HFFc6 (cell line): ENCODE data around the gene FAM8A1. TPM values are rescaled to one million over a fixed set of nuclear protein-coding genes. Genes with fewer than 3 reads are reported as not detected.

ENCODE experiments used
- DNase-seq: peaks from one replicate; pipeline ENCODE4 v3.0.0-alpha.2; 2018
- H3K27ac Mint-ChIP-seq: 2 replicates; pipeline ENCODE4 v1.8.0; 2020; ENCODE audit warnings: mild to moderate bottlenecking, mixed read lengths
- H3K27me3 Mint-ChIP-seq: 2 replicates; pipeline ENCODE4 v1.8.0; 2021; ENCODE audit warnings: mild to moderate bottlenecking, moderate library complexity, mixed read lengths; ENCODE audit not compliant: insufficient read depth
- H3K36me3 Mint-ChIP-seq: 2 replicates; pipeline ENCODE4 v1.8.0; 2021; ENCODE audit warnings: low read depth, mixed read lengths
- H3K4me1 Mint-ChIP-seq: 2 replicates; pipeline ENCODE4 v1.8.0; 2020; ENCODE audit warnings: low read depth, mixed read lengths
- H3K4me3 Mint-ChIP-seq: 2 replicates; pipeline ENCODE4 v1.8.0; 2020; ENCODE audit warnings: mild to moderate bottlenecking, moderate library complexity, mixed read lengths
- H3K9me3 Mint-ChIP-seq: 2 replicates; pipeline ENCODE4 v1.8.0; 2020; ENCODE audit warnings: mild to moderate bottlenecking, mixed read lengths
- total RNA-seq, 6 experiments: library from RNA; stranded (reverse); fragmentation: NEBNext Ultra II Directional; extraction: Animal tissue kit (Norgen Biotek cat#: 25700); gene quantifications; 2 replicates in 1 of 6; 3 replicates in 5 of 6; pipeline ENCODE4 v1.2.3, GENCODE V29; 2021
- TF ChIP-seq, protein P1 (sequence below): fragments of 200-600 bp; sonication (generic); IDR thresholded peaks from 2 replicates; pipeline ENCODE4 v1.5.0; 2021; ENCODE audit warnings: antibody characterized with exemption, mild to moderate bottlenecking

FAM8A1 gene
- total RNA-seq, 6 experiments from 2014 or later: 17.8 to 24.3 (median 20.8) TPM

DNA sequence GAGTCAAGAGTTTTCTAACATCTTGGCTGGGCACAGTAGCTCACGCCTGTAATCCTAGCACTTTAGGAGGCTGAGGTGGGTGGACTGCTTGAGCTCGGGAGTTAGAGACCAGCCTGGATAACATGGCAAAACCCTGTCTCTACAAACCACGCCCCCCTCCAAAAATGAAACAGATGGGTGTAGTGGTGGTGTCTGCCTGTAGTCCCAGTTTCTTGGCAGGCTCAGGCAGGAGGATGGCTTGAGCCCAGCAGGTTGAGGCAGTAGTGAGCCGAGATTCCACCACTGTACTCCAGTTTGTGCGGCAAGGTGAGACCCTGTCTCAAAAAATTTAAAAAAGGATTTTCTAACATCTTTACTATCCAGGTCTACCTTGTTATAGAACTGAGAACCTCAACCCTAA, 22.0 kb downstream of the FAM8A1 start:
- H3K36me3 Mint-ChIP-seq: peaks cover 21% of the 10 kb centered on the region
- no peak overlapping the region for H3K4me3 Mint-ChIP-seq
- H3K27me3 Mint-ChIP-seq: no peaks in the 10 kb centered on the region
- no peaks in the 10 kb centered on the region for H3K9me3 Mint-ChIP-seq
- no peaks in the 10 kb centered on the region for H3K4me1 Mint-ChIP-seq
- H3K27ac Mint-ChIP-seq: no peak overlapping the region
- TF ChIP-seq, protein P1, sequence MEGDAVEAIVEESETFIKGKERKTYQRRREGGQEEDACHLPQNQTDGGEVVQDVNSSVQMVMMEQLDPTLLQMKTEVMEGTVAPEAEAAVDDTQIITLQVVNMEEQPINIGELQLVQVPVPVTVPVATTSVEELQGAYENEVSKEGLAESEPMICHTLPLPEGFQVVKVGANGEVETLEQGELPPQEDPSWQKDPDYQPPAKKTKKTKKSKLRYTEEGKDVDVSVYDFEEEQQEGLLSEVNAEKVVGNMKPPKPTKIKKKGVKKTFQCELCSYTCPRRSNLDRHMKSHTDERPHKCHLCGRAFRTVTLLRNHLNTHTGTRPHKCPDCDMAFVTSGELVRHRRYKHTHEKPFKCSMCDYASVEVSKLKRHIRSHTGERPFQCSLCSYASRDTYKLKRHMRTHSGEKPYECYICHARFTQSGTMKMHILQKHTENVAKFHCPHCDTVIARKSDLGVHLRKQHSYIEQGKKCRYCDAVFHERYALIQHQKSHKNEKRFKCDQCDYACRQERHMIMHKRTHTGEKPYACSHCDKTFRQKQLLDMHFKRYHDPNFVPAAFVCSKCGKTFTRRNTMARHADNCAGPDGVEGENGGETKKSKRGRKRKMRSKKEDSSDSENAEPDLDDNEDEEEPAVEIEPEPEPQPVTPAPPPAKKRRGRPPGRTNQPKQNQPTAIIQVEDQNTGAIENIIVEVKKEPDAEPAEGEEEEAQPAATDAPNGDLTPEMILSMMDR: no peak
- no peak for DNase-seq

DNA sequence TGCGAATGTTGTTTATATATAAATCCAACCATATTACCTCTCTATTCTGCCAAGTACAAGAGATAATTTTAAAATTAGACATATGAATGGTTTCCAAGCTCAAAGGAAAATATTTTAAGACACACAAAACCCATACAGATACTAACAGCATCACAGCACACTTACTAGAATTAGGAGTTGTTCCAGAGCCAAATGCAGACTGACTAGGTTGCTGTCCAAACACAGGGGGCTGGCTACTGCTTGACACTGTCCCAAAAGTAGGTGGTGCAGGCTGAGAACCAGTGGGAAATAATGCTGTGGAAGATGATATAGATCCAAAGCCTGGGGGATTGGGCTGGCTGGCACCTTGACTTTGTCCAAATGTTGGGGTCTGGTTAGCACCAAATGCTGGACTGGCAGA, 24.3 kb downstream of the FAM8A1 start:
- no peaks in the 10 kb centered on the region for H3K27me3 Mint-ChIP-seq
- H3K4me3 Mint-ChIP-seq: no peak overlapping the region
- DNase-seq: no peak
- H3K27ac Mint-ChIP-seq: no peak overlapping the region
- H3K4me1 Mint-ChIP-seq: no peaks in the 10 kb centered on the region
- TF ChIP-seq, protein P1: no peak
- peaks cover 11% of the 10 kb centered on the region; the same call in 1 of the 2 replicates for H3K36me3 Mint-ChIP-seq
- H3K9me3 Mint-ChIP-seq: no peaks in the 10 kb centered on the region

DNA sequence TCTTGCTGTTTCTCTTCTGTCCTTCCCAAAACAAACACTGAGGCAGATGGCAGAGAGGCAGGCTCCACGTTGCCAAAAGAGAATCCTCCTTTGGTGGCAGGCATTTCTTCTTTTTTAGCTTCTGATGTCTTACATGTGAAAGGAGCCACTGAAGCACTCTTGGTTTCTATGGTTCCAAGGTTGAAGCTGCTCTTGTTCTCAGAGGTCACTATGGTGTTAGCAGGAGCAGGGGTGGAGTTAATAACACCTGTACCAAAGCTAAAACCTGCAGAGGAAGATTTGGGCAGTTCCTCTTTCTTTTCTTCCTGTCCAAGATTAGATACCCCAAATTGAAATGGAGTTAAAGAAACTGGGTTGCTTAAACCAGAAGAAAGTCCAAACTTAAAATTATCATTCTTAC, 28.8 kb downstream of the FAM8A1 start:
- TF ChIP-seq, protein P1: no peak
- peaks cover 13% of the 10 kb centered on the region for H3K4me1 Mint-ChIP-seq
- peak overlapping the region; percentile 52; the same call in 1 of the 2 replicates for H3K27ac Mint-ChIP-seq
- no peak for DNase-seq
- peaks cover 21% of the 10 kb centered on the region for H3K36me3 Mint-ChIP-seq
- H3K4me3 Mint-ChIP-seq: no peak overlapping the region
- no peaks in the 10 kb centered on the region for H3K9me3 Mint-ChIP-seq
- H3K27me3 Mint-ChIP-seq: no peaks in the 10 kb centered on the region; the same call in 1 of the 2 replicates

DNA sequence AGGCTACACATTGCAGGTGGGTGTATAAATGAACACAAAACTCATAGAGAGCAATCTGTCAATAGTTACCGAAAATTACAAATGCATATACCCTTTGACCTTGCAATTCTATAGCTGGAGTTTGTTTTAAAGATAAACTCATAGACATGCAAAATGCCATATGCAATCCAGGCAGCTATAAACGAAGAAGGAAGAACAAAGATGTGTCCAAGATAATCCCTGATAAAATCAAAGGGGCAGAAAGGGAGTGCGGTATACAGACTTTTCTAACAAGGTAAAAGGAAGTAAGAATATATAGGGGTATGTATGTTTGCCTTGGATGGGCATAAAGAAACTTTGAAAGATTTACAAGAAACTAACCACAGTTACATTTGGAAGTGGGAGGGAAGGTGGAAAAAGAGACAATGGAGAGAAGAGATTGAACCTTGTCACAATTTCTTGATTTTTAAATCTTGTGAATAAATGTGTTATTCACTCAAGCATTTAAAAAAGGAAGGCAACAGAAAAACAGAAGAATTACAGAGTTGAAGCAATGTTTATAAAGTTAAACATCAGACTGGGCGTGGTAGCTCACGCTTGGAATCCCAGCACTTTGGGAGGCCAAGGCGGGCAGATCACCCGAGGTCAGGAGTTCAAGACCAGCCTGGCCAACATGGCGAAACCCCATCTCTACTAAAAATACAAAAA, 29.9 kb downstream of the FAM8A1 start:
- TF ChIP-seq, protein P1: no peak
- H3K4me3 Mint-ChIP-seq: no peak overlapping the region
- no peaks in the 10 kb centered on the region; the same call in 1 of the 2 replicates for H3K27me3 Mint-ChIP-seq
- H3K9me3 Mint-ChIP-seq: no peaks in the 10 kb centered on the region
- H3K4me1 Mint-ChIP-seq: peaks cover 17% of the 10 kb centered on the region
- peaks cover 21% of the 10 kb centered on the region for H3K36me3 Mint-ChIP-seq
- DNase-seq: no peak
- no peak overlapping the region for H3K27ac Mint-ChIP-seq

DNA sequence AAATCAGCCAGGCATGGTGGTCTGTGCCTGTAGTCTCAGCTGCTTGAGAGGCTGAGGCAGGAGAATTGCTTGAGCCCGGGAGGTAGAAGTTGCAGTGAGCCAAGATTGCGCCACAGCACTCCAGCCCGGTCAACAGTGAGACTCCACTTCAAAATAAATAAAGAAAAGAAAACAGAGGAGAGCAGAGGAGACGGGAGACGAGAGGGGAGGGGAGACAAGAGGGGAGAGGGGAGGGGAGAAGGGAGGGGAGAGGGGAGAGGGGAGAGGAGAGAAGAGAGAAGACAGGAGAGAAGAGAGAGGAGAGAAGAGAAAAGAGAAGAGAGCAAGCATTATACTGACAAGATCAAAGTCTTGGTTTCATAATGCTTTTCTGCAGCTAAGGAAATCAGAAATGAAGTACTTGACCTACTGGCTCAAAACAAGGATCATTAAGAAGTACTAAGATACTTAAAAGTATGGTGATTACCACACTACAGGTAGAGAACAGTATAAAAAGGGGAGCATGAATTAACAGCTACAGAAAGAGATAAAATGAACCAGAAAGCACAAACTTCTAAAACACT, 30.5 kb downstream of the FAM8A1 start:
- peak overlapping the region; percentile 17; the same call in 1 of the 2 replicates for H3K27ac Mint-ChIP-seq
- peaks cover 22% of the 10 kb centered on the region for H3K36me3 Mint-ChIP-seq

More for the DNA sequence above, 30.5 kb downstream of the FAM8A1 start:
- no peak for DNase-seq
- Mint-ChIP-seq H3K4me3 (no peak overlapping the region), H3K4me1 (peaks cover 20% of the 10 kb centered on the region), H3K27me3 (no peaks in the 10 kb centered on the region; the same call in 1 of the 2 replicates), H3K9me3 (no peaks in the 10 kb centered on the region)
- TF ChIP-seq, protein P1: no peak
